Epithelial cell of proximal tubule (primary cell): ENCODE data around the gene DIO3. TPM values are rescaled to one million over a fixed set of nuclear protein-coding genes. Genes with fewer than 3 reads are reported as not detected.

Source experiments
- DNase-seq: peaks from one replicate; pipeline ENCODE4 v3.0.0-alpha.2; 2011; ENCODE audit warnings: low read depth
- H3K4me3 ChIP-seq: 2 replicates; pipeline ENCODE4 v1.5.1; 2011; ENCODE audit warnings: low read depth, mild to moderate bottlenecking, low read length
- CTCF ChIP-seq: conservative IDR thresholded peaks from 2 replicates; pipeline ENCODE4 v1.5.1; 2012; ENCODE audit warnings: low read depth, mild to moderate bottlenecking, low read length
- total RNA-seq: library from RNA; depleted of rRNA; stranded (reverse); fragments of >200 nt; gene quantifications from 2 replicates; pipeline ENCODE4 v1.2.3, GENCODE V29; 2015

Gene DIO3
- total RNA-seq, 1 donor from 2014 or later: not detected

- DNase-seq: no peak
- TF ChIP-seq CTCF: no peak
- H3K4me3 ChIP-seq: no peak overlapping the region
Measured at GRCh38 chr14:101577221-101577909, 16.1 kb downstream of the DIO3 start.

GRCh38 chr14:101578489-101578888 is 17.2 kb downstream of the DIO3 start:
- no peak for TF ChIP-seq CTCF
- no peak overlapping the region for H3K4me3 ChIP-seq
- no peak for DNase-seq

- no peak overlapping the region for H3K4me3 ChIP-seq
- no peak for TF ChIP-seq CTCF
- no peak for DNase-seq
Measured at GRCh38 chr14:101579372-101580080, 18.2 kb downstream of the DIO3 start.

- H3K4me3 ChIP-seq: no peak overlapping the region
- DNase-seq: no peak
- TF ChIP-seq CTCF: no peak
Measured at GRCh38 chr14:101581806-101582205, 20.5 kb downstream of the DIO3 start.

- no peak for TF ChIP-seq CTCF
- no peak for DNase-seq
- H3K4me3 ChIP-seq: no peak overlapping the region
Measured at GRCh38 chr14:101582294-101582693, 21.0 kb downstream of the DIO3 start.

GRCh38 chr14:101583006-101583714 is 21.9 kb downstream of the DIO3 start:
- no peak overlapping the region for H3K4me3 ChIP-seq
- TF ChIP-seq CTCF: no peak
- no peak for DNase-seq
